NB4 (cell line): ENCODE measurements around the gene FAM200C.

ENCODE experiments used
- DNase-seq: peaks from one replicate; pipeline ENCODE4 v3.0.0; 2010; ENCODE audit warnings: low read depth
- H3K4me3 ChIP-seq: one replicate; pipeline ENCODE4 v1.5.1; 2011; ENCODE audit warnings: mild to moderate bottlenecking, low read depth, low read length, moderate library complexity
- CTCF ChIP-seq: IDR thresholded peaks from one replicate; pipeline ENCODE4 v1.5.1; 2012; ENCODE audit warnings: low read depth, low read length
- MYC ChIP-seq: IDR thresholded peaks from 2 replicates; pipeline ENCODE4 v1.6.1; 2011; ENCODE audit warnings: low read depth, low read length
- POLR2A ChIP-seq: IDR thresholded peaks from 2 replicates; pipeline ENCODE4 v1.6.1; 2011; ENCODE audit warnings: mild to moderate bottlenecking; ENCODE audit not compliant: insufficient read length; ENCODE audit errors: extremely low read depth
- TF ChIP-seq, protein P1 (sequence below): IDR thresholded peaks from 2 replicates; pipeline ENCODE4 v1.6.1; 2011; ENCODE audit warnings: low read depth, low read length

Gene FAM200C

GRCh38 chr5:160444407-160444806, 44.6 kb upstream of the FAM200C start:
- TF ChIP-seq, protein P1, sequence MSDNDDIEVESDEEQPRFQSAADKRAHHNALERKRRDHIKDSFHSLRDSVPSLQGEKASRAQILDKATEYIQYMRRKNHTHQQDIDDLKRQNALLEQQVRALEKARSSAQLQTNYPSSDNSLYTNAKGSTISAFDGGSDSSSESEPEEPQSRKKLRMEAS, result no peak
- TF ChIP-seq MYC (no peak), POLR2A (no peak), CTCF (no peak)
- DNase-seq, result no peak
- H3K4me3 ChIP-seq, result no peak overlapping the region

DNA sequence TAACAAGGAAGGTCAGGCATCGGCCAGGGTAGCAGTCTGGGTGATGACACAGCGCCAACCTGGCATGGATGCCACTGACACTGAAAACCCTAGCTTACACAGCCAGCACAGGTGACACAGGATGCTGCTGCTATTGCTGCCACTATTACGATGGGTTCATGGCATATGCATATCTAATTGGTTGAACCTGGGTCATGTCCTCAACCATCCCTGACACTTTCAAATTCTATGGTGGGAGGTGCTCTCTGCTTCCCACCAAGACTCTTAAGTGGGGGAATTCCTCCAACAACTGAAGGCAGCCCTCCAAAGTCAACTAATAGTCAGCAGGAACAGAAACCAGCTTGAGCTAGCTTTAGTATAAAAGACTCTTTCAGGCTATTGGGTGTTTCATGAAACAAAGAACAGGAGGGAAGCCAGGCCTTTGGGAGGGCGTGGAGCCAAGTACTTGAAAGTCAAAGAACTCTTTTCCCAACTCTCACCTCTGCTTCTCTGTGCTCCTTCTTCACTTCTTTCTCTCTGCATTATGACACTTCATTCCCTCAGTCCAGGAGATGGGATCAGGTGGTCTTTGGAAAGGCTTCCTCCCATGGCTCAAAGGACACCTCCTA, 43.1 kb upstream of the FAM200C start:
- no peak overlapping the region for H3K4me3 ChIP-seq
- no peak for TF ChIP-seq POLR2A
- no peak for TF ChIP-seq MYC
- TF ChIP-seq CTCF, result no peak
- TF ChIP-seq, protein P1, result no peak
- no peak for DNase-seq

- H3K4me3 ChIP-seq, result no peak overlapping the region
- DNase-seq, result peak; percentile 36
- no peak for TF ChIP-seq POLR2A
- TF ChIP-seq MYC, result no peak
- TF ChIP-seq, protein P1, result no peak
- no peak for TF ChIP-seq CTCF
These were observed 41.5 kb upstream of the FAM200C start for GRCh38 chr5:160441311-160441781.

GRCh38 chr5:160439205-160439600, 39.3 kb upstream of the FAM200C start:
- peak overlapping the region; percentile 46 for H3K4me3 ChIP-seq
- peak; percentile 86 for DNase-seq
- TF ChIP-seq POLR2A (no peak), CTCF (peak; percentile 74)
- TF ChIP-seq, protein P1, result peak; percentile 76

DNA sequence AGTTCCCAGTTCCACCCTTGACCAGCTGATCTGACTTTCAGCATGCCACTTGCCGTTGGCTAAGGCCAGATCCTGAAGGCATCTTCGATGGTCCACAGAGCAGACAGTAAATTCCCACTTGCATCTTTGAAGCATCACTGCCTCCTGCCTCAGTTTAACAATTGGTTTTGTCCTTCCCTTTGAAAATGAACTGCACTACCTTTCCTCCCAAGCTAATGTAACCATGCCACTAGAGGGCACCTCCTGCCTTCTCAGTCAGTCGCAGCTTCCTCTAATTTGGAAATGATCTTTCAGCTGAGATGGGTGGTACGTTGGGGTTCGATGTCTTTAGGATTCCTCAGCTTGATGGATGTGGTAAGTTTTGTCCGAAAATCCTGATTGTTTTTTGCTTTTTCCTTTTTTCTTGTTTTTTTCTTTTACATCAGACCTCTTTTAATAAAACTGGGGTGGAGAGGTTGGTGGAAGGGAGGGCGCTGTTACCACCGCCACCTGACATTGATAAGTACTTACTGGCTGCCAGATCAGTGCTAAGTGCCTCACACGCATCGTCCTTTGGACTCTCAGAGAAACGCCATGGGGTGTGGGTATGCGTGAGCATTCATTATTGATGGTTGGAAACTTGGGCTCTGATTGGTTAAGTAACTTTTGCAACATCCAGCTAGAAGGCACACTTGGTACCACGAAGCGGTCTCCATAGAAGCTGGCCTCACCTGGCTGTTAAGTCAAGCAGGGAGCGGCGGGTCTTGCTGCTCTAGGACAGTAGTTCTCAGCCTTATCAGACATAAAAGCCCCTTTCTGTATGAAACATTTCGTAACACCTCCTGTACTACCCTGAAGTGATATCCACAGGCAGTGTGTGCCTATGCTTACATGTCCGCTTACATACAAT, 38.7 kb upstream of the FAM200C start:
- TF ChIP-seq POLR2A (no peak), MYC (no peak), CTCF (peak; percentile 80)
- TF ChIP-seq, protein P1, result no peak
- peak; percentile 77 for DNase-seq
- peak overlapping the region; percentile 37 for H3K4me3 ChIP-seq
